Measurements from ENCODE around the gene BRD1. TPM values are rescaled to one million over a fixed set of nuclear protein-coding genes. Genes with fewer than 3 reads are reported as not detected.
"Not testable (repeated sequence)": the region's sequence is repeated elsewhere in the genome, so short reads cannot be mapped to it uniquely, and the experiment has no call there.

BRD1 gene
- total RNA-seq, 1 donor = 23.5 TPM

- H3K36me3 ChIP-seq (ENCODE audit: insufficient read depth, low read length) = peaks cover 28% of the 10 kb centered on the region
Observed at GRCh38 chr22:49783926-49784629, 43.6 kb downstream of the BRD1 start.

GRCh38 chr22:49783036-49783746 lies 44.5 kb downstream of the BRD1 start:
- Histone ChIP-seq H2AFZ (ENCODE audit: low read length) (no peak overlapping the region), H3K4me3 (ENCODE audit: insufficient read depth, low read length) (no peak overlapping the region), H3K4me1 (ENCODE audit: insufficient read depth, low read length) (no peaks in the 10 kb centered on the region), H3K27ac (ENCODE audit: low read depth, low read length) (no peak overlapping the region), H3K27me3 (ENCODE audit: insufficient read depth, low read length) (no peaks in the 10 kb centered on the region), H3K79me2 (ENCODE audit: insufficient read depth, low read length) (peaks cover 89% of the 10 kb centered on the region), H3K36me3 (ENCODE audit: insufficient read depth, low read length) (peaks cover 30% of the 10 kb centered on the region), H4K20me1 (ENCODE audit: insufficient read depth, low read length) (peaks cover 67% of the 10 kb centered on the region), H3K9me3 (ENCODE audit: low read depth, low read length) (no peaks in the 10 kb centered on the region), H3K4me2 (ENCODE audit: insufficient read depth, low read length) (no peak overlapping the region)
- no peak for DNase-seq (ENCODE audit: insufficient read length, low spot score, missing footprints)
- TF ChIP-seq CTCF (IDR thresholded peaks at IDR 0.05; ENCODE audit: extremely low read depth, low read depth, low read length) = no peak

More at GRCh38 chr22:49783926-49784629, 43.6 kb downstream of the BRD1 start:
- Histone ChIP-seq H4K20me1 (ENCODE audit: insufficient read depth, low read length) (peaks cover 66% of the 10 kb centered on the region), H3K79me2 (ENCODE audit: insufficient read depth, low read length) (peaks cover 93% of the 10 kb centered on the region), H3K9me3 (ENCODE audit: low read depth, low read length) (no peaks in the 10 kb centered on the region), H3K4me3 (ENCODE audit: insufficient read depth, low read length) (no peak overlapping the region), H3K27me3 (ENCODE audit: insufficient read depth, low read length) (no peaks in the 10 kb centered on the region), H2AFZ (ENCODE audit: low read length) (no peak overlapping the region), H3K4me2 (ENCODE audit: insufficient read depth, low read length) (no peak overlapping the region), H3K4me1 (ENCODE audit: insufficient read depth, low read length) (peaks cover 8% of the 10 kb centered on the region), H3K27ac (ENCODE audit: low read depth, low read length) (no peak overlapping the region)
- TF ChIP-seq CTCF (IDR thresholded peaks at IDR 0.05; ENCODE audit: extremely low read depth, low read depth, low read length) = no peak
- no peak for DNase-seq (ENCODE audit: insufficient read length, low spot score, missing footprints)

- Histone ChIP-seq H4K20me1 (ENCODE audit: insufficient read depth, low read length) (peaks cover 70% of the 10 kb centered on the region), H3K79me2 (ENCODE audit: insufficient read depth, low read length) (peaks cover 90% of the 10 kb centered on the region), H3K36me3 (ENCODE audit: insufficient read depth, low read length) (peaks cover 28% of the 10 kb centered on the region)
- not testable (repeated sequence) for H3K27me3 ChIP-seq (ENCODE audit: insufficient read depth, low read length); H3K27ac ChIP-seq (ENCODE audit: low read depth, low read length); H3K4me3 ChIP-seq (ENCODE audit: insufficient read depth, low read length); H2AFZ ChIP-seq (ENCODE audit: low read length); H3K4me2 ChIP-seq (ENCODE audit: insufficient read depth, low read length); H3K9me3 ChIP-seq (ENCODE audit: low read depth, low read length); DNase-seq (ENCODE audit: insufficient read length, low spot score, missing footprints); H3K4me1 ChIP-seq (ENCODE audit: insufficient read depth, low read length)
Observed at GRCh38 chr22:49781886-49782285, 45.8 kb downstream of the BRD1 start.

DNA sequence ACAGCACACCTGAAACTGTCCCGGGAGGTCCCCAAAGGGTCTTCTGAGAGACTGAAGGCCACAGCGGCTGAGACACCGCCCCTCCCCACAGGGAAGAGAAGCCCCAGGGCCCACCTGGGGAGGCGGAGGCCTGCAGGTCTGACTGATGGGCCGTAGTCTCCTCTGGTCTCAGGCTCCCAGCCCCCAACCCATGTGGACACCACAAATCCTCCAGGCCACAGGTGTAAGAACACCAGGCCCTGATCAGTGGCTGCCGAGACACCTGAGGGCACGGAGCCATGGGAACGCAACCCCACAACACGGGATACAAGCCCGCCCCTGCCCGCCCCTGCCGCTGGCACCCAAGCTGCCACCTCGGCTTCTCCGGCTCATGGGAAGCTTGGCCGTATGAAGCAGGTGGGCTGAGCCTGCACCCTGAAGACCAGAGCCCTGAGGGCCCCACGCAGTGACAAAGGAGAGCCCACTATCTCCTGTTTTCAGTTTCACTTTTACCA lies 46.3 kb downstream of the BRD1 start:
- Histone ChIP-seq H3K4me3 (ENCODE audit: insufficient read depth, low read length) (no peak overlapping the region), H3K27ac (ENCODE audit: low read depth, low read length) (no peak overlapping the region), H3K4me2 (ENCODE audit: insufficient read depth, low read length) (no peak overlapping the region), H3K36me3 (ENCODE audit: insufficient read depth, low read length) (peaks cover 31% of the 10 kb centered on the region), H3K27me3 (ENCODE audit: insufficient read depth, low read length) (no peaks in the 10 kb centered on the region), H4K20me1 (ENCODE audit: insufficient read depth, low read length) (peaks cover 72% of the 10 kb centered on the region), H3K9me3 (ENCODE audit: low read depth, low read length) (no peaks in the 10 kb centered on the region), H2AFZ (ENCODE audit: low read length) (no peak overlapping the region), H3K4me1 (ENCODE audit: insufficient read depth, low read length) (no peaks in the 10 kb centered on the region), H3K79me2 (ENCODE audit: insufficient read depth, low read length) (peaks cover 90% of the 10 kb centered on the region)
- no peak for DNase-seq (ENCODE audit: insufficient read length, low spot score, missing footprints)
- TF ChIP-seq CTCF (IDR thresholded peaks at IDR 0.05; ENCODE audit: extremely low read depth, low read depth, low read length) = no peak

Data from osteoblast (primary cell).